GM18499 (cell line): ENCODE data around the gene OR2T8.

Experiments
- ATAC-seq: cut with Tn5 transposase; IDR thresholded peaks from one replicate; pipeline ENCODE4 v1.9.1; 2021; ENCODE audit warnings: moderate number of reproducible peaks; ENCODE audit not compliant: insufficient read depth, unreplicated experiment

Gene OR2T8

GRCh38 chr1:247919952-247920351 lies at the start of gene OR2T8:
Gene OR2T8 (plus strand): TSS chr1:247920252. CDS start chr1:247921018, 766 bp downstream.
- ATAC-seq = no peak

- no peak for ATAC-seq
These were observed 36.7 kb upstream of the OR2T8 start for GRCh38 chr1:247883346-247883745.

GRCh38 chr1:247884797-247885413 lies 35.1 kb upstream of the OR2T8 start:
- no peak for ATAC-seq

- ATAC-seq = no peak
These were observed 24.9 kb upstream of the OR2T8 start, which contains the start of gene OR2W3 for GRCh38 chr1:247895163-247895637. Gene OR2W3 (plus strand): TSS chr1:247895587. CDS start chr1:247895587, 0 bp downstream.

GRCh38 chr1:247895976-247896375 lies 24.1 kb upstream of the OR2T8 start:
- ATAC-seq = no peak

GRCh38 chr1:247904122-247904521 lies 15.9 kb upstream of the OR2T8 start:
- no peak for ATAC-seq

GRCh38 chr1:247905181-247905580 lies 14.9 kb upstream of the OR2T8 start:
- ATAC-seq = no peak

- ATAC-seq = no peak
These were observed 14.0 kb upstream of the OR2T8 start for GRCh38 chr1:247905910-247906503.

- no peak for ATAC-seq
These were observed 13.5 kb upstream of the OR2T8 start for GRCh38 chr1:247906504-247907047.

- ATAC-seq = no peak
These were observed 11.3 kb upstream of the OR2T8 start for GRCh38 chr1:247908766-247909165.

GRCh38 chr1:247913786-247914185 lies 6.3 kb upstream of the OR2T8 start:
- no peak for ATAC-seq

- ATAC-seq = no peak
These were observed 5.0 kb upstream of the OR2T8 start for GRCh38 chr1:247914941-247915662.

GRCh38 chr1:247923941-247924340 lies 3.9 kb downstream of the OR2T8 start:
- ATAC-seq = no peak

GRCh38 chr1:247924868-247925267 lies 4.8 kb downstream of the OR2T8 start, which contains the start of gene OR2AJ1:
Gene OR2AJ1 (plus strand): TSS chr1:247924889. CDS start chr1:247933769, 8,880 bp downstream.
- ATAC-seq = no peak

- no peak for ATAC-seq
These were observed 13.9 kb downstream of the OR2T8 start for GRCh38 chr1:247933989-247934388.

GRCh38 chr1:247935781-247936180 lies 15.7 kb downstream of the OR2T8 start:
- ATAC-seq = no peak

GRCh38 chr1:247936415-247936814 lies 16.4 kb downstream of the OR2T8 start:
- no peak for ATAC-seq

- peak; percentile 98 for ATAC-seq
These were observed 17.1 kb downstream of the OR2T8 start for GRCh38 chr1:247936965-247937734.

GRCh38 chr1:247942624-247943023 lies 22.6 kb downstream of the OR2T8 start:
- ATAC-seq = no peak

- ATAC-seq = no peak
These were observed 28.5 kb downstream of the OR2T8 start, which contains the start of gene OR2L8 for GRCh38 chr1:247948558-247948957. Gene OR2L8 (plus strand): TSS chr1:247948858. CDS start chr1:247948858, 0 bp downstream.
